HG03571 (cell line): ENCODE results near the gene FIZ1.
"Not testable (repeated sequence)": the region's sequence is repeated elsewhere in the genome, so short reads cannot be mapped to it uniquely, and the experiment has no call there.

Experiments used
- ATAC-seq: cut with Tn5 transposase; IDR thresholded peaks from one replicate; pipeline ENCODE4 v1.9.1; 2021; ENCODE audit not compliant: unreplicated experiment

FIZ1 gene

DNA sequence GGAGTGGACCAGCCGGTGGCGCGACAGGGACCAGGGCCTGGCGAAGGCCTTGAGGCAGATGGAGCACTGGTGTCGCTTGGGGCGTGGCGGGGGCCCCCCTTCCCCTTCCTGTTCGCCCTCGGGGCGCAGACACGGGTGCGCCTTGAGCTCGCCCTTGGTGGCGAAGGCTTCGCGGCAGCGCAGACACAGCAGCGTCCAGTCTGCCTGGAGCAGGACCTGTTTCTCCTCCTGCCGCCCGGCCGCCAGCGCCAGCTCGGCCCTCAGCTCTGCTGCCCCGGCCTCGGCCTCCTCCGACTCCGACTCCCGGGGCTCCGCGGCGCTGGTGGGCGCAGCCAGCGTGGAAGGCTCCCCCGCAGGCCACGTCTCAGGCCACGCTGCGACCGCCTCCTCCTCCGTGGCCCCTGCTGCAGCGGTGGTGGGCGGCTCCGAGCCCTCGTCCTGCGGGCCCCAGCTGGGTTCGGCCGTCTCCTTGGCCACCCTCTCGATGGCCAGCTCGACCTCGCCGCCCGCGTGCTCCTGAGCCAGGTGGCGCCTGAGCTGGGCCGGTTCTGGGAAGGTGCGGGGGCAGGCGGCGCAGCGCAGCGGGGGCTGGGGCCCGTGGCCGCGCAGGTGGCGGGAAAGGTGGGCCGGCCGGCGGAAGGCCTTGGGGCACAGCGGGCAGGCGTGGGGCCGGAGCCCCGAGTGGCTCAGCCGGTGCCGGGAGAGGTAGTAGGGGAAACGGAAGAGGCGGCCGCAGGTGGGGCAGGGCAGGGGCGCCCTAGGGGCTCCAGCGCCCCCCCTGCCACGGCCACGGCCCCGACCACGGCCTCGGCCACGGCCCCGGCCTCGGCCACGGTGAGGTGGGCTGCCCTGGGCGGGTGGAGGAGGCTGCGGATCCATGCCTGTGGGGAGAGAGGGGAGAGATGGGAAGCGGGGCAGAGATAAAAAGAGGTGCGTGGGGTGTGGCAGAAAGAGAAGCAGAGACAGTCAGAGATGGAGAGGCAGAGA is 20.3 kb downstream of the FIZ1 start:
- ATAC-seq = no peak

DNA sequence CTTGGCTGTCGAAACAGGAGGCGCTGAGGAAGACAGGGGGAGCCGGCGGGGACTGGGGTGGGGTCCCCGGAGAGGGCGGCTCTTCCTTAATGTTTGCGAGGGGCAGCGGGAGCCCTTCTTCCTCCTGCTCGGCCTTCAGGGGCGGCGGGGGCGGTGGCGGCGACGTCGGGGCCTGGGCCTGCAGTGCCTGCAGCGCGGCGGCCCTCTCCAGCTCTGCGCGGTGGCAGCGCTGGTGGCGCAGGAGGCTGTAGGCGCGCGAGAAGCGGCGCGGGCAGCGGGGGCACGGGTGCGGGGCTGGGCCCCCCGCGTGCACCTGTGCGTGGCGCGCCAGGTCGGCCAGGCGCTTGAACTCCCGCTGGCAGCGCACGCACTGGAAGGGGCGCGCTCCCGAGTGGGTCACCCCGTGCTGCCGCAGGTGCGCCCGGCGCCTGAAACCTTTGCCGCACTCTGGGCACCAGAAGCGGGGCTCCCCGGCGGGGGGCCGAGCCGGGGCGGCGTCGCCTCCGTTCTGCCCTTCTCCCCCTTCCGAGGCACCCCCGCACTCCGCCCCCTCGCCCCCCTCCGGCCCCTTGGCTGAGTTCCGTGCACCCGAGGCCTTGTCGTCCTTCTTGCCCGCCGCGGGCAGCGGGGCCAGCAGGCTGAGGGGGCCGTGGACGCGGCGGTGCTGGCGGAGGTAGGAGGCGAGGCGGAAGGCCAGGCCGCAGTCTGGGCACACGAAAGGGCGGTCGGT is 21.1 kb downstream of the FIZ1 start:
- no peak for ATAC-seq

DNA sequence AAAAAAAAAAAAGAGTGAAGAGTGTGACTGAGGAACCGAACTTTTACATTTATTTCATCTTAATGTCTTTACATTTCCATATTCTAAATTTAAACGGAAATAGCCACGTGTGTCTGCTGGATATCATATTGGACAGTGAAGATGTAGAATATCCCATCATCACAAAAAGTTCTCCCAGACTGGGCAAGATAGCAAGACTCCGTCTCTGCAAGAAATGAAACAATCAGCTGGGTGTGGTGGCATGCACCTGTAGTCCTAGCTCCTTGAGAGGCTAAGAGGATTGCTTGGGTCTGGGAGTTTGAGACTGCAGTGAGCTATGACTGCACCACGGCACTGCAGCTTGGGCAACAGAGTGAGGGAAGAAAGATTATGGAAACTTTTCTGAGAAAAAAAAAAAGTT is 22.6 kb downstream of the FIZ1 start:
- no peak for ATAC-seq

DNA sequence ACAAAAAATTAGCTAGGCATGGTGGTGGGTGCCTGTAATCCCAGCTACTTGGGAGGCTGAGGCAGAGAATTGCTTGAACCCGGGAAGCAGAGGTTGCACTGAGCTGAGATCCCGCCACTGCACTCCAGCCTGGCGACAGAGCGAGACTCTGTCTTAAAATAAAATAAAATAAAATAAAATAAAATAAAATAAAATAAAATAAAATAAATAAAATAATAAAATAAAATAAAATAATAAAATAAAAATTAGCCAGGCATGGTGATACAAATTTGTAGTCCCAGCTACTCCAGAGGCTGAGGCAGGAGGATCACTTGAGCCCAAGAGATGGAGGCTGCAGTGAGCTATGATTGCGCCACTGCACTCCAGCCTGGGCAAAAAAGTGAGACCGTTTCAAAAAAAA is 25.4 kb downstream of the FIZ1 start:
- not testable (repeated sequence) for ATAC-seq

DNA sequence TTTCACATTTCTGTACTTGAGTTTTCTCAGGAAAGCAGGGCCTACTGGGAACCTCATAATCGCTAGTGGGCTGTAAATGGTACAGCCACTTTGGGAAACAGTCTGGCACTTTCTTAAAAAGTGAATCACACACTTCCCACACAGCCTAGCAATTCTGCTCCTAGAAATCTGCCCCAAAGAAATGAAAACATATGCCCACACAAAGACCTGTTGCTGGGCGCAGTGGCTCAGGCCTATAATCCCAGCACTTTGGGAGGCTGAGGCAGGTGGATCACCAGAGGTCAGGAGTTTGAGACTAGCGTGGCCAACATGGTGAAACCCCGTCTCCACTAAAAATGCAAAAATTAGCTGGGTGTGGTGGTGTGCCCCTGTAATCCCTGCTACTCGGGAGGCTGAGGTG is 29.8 kb downstream of the FIZ1 start:
- not testable (repeated sequence) for ATAC-seq

DNA sequence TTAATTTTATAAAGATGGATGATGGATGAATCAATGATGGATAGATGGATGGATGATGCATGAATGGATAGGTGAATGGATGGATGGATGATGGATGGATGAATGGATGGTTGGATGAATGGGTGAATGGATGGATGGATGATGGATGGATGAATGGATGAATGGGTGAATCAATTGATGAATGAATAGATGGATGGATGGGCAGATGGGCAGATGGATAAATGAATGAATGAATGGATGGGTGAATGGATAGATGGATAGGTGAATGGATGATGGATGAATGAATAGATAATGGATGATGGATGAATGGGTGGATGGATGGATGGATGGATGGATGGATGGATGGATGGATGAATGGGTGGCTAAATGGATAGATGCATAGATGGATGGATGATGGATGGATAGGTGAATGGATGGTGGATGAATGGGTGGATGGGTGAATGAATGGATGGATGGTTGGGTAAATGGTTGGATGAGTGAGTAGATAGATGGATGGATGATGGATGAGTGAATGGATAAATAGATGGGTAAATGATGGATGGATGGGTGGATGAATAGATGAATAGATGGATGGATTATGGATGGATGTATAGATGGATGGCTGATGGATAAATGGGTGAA is 31.5 kb downstream of the FIZ1 start:
- ATAC-seq = no peak

DNA sequence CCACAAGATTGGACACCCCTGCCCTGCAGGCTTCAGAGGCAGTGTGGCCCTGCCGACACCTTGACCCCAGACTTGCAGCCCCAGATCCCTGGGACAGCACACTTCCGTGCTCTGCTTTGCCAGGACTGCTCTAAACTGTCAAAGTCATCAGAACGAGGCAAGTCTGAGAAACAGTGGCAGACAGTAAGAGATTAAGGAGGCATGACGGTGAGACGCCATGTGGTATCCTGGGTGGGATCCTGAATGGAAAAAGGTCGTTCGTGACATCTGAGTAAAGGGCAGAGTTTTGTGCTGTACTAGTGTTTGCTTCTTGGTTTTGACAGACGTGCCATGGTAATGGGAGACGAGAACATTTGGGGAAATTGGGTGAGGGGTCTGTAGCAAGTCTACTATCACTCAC is 32.5 kb downstream of the FIZ1 start:
- ATAC-seq = no peak

DNA sequence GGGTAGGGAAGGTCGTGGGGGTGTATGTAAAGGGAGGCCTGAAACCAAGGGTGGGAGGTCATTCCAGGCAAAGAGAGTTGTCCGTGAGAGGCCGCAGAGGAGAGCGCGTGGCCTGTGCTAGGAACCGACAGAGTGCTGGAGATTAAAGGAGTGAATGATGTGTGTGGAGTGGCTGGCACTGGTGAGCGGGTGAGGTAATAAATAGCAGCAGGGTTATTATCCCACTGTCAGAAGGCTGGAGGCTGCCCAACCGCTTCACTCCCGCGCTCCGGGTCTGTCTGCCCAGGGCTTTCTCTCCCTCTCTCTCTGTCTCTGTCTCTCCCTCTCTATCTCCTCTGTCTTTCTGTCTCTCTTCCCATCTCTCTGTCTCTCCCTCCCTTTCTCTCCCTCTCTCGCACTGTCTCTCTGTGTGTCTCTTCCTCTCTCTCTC is 36.0 kb downstream of the FIZ1 start:
- ATAC-seq = no peak

DNA sequence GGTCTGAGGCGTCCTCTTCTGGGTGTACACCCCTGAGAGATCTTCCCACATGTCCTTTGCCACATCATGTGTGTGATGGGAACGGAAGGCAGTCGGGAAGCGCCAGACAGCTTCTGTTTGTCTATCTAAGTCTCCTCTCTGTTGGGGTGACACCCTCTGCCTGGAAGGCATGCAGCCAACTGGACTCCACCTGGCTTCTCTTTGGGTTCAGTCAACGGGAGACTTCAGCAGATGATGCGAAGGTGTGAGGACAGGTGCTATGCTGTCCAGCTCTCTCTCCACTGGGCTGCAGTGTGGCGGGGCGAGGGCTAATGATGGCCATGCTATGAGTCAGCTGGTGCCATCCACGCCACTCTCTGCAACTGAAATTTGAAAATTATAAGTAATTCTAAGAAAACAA is 39.6 kb downstream of the FIZ1 start:
- ATAC-seq = no peak

DNA sequence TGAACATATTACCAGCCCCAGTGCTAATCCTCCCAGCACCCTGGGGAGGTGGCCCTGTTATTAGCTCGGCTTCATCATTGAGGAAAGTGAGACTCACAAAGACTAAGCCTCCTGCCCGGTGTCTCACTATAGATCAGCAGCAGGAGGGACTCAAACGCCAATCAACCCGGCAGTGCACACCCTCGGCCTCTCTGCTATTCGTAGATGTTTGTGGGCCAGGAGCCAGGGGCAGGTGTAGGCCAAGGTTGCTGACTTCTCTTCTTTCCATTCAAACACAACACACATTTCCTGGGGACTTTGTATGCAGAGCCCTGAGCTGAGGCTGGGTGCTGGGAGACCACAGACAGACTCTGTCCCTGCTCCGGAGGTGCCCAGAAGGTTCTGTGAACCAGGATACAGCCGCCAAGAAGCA is 44.6 kb downstream of the FIZ1 start:
- ATAC-seq = no peak

DNA sequence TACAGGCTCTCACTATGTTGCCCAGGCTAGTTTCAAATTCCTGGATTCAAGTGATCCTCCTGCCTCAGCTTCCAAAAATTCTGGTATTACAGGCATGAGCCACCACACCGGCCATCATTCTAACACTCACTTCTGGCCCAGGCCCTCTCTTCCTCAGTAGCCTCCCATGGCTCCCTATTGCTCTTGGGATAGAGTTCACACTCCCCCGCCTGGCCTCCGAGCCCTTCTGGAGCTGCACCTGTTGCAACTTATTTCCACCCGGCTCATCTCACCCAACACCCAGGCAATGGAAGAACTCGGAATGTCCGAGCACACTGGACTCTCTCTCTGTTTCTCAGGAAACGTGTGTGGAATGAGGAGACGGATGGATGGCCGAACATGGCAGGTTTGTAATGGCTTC is 45.0 kb downstream of the FIZ1 start:
- ATAC-seq = no peak

DNA sequence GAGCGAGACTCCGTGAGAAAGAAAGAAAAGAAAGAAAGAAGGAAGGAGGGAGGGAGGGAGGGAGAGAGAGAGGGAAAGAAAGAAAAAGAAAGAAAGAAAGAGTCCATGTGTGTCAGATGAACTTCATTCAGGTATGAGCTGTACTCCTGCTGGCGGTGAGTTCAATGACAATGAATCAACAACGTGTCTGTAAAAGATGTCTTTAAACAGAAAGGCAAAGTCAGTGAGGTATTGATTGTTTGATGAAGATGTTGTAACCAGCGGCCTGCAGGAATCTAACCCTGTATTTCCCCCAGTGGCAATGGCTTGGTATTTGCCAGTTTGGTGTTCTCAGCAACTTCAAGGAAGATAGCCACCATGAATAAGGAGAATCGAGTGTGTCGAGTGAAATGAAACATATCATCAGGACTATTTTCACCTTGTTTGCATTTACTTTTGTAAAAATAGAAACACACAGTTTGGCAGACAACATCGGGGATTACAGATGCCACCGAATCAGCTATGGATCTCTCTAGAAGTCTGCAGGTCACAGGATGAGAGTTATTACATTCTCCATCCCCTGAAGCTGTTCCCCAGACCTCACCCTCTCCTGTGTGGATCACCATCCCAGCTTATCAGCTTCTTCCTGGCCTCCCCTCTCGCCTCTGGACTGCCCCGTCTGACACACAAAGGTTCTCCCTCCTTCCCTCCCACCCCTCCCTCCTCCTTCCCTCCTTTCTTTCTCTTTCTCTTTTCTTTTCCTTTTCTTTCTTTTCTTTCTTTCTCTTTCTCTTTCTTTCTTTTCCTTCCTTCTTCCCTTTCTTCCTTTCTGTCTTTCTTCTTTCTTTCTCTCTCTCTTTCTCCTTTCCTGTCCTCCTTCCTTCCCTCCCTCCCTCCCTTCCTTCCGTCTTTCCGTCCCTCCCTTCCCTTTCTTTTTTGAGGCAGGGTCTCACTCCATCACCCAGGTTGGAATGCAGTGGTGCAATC is 45.8 kb downstream of the FIZ1 start:
- ATAC-seq = no peak

DNA sequence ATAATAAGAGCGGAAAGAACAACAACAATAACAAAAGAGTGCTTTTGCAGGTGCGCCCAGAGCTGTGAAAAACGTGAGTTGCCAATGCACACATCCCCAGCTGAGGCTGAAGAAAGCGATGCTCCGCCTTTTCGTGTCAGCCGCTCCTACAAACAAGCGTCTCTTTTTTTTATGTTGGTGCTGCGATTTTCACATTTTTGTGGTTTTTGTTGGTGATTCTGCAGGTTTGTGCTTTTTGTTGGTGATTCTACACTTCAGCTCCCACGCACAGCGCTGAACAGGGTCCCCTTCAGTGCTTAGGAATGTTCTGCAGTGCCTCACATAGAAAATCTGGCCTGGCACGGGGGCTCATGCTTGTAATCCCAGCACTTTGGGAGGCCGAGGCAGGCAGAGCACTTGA is 46.7 kb downstream of the FIZ1 start:
- ATAC-seq = no peak

DNA sequence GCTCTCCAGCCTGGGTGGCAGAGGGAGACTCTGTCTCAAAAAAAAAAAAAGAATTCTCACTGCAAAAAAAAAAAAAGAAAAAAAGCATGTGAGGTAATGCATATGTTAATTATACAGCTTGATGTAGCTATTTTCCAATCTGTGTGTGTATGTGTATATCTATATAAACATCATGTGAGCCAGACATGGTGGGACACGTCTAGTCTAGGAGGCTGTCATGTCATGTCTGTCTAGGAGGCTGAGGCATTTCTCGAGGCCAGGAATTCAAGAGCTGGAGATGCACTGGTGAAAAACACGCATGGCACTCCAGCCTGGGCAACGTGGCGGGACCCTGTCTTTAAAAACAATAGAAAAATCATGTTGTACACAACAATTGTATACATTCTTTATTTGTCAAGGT is 47.1 kb downstream of the FIZ1 start:
- ATAC-seq = no peak

DNA sequence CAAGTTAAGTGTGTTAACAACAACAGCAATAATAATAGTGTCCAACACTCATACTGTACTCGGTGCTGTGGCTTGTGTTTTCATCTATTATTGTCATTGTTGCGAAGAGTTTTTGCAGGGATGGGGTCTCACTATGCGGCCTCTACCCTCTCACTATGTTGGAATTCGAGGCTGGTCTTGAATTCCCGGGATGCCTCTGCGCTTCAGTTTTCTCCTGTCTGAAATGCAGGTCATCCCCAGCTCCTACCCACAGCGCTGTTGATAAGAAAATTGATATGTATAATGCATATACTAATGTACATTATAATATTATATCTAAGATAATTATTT is 49.0 kb downstream of the FIZ1 start:
- ATAC-seq = no peak

DNA sequence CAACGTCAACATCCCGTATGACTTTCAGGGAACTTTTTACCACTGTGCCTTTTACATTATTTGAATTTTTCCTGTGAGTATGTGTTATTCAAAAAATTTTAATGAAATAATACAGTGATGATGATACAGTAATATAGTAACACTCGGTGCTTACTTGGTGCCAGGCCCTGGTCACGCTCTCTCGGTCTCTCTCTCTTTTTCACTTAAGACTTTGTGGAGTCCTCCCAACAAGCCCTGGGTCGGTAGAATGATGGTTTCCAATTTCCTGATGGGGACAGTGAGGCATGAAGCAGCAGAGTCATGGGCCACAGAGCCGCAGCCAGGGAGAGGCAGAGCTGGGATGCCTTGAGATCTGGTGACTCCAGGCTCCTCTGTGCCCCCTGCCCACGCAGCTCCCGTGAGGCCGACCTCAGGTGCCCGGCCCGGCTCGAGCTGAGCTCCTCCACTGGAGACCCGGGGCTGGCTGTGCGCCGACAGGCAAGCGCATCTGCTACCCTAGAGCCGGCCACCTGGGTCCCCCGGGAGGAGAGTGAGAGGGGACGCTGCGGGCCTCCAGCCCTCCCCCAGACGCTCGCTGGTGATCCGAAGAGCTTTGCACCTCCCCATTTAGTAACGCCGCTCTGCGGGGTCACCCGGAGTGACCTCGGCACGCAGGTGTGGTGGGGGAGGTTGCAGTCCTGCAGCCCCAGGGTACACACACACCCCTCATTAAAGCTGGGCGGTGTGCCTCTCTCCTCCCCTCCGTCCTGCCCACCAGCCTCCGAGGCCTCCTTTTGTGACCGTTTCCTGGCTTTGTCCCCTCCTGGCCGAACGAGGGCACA is 49.6 kb downstream of the FIZ1 start:
- ATAC-seq = no peak

DNA sequence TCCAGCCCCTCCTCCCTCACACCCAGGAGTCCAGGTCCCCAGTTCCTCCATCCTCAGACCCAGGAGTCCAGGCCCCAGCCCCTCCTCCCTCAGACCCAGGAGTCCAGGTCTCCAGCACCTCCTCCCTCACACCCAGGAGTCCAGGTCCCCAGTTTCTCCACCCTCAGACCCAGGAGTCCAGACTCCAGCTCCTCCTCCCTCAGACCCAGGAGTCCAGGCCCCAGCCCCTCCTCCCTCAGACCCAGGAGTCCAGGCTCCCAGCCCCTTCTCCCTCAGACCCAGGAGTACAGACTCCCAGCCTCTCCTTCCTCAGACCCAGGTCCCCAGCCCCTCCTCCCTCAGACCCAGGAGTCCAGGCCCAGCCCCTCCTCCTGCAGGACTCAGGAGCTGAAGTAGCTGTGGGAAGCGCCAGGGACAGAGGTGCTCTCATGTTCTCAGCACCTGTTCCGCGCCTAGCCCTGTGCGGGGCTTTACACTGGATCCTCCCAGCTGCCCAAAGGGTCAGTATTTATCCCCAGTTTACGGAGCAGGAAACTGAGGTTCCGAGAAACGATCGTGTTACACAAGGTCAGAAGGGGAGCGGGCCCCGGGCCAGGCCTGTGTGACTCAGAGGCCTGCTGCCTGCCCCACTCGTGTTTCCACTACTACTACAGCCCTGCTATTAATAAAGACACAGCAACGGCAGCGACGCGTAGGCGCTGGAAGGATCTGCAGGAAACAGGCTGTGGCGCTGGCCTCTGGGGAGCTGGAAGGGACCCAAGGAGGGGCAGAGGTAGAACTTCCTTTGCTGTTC is 52.3 kb downstream of the FIZ1 start:
- no peak for ATAC-seq

DNA sequence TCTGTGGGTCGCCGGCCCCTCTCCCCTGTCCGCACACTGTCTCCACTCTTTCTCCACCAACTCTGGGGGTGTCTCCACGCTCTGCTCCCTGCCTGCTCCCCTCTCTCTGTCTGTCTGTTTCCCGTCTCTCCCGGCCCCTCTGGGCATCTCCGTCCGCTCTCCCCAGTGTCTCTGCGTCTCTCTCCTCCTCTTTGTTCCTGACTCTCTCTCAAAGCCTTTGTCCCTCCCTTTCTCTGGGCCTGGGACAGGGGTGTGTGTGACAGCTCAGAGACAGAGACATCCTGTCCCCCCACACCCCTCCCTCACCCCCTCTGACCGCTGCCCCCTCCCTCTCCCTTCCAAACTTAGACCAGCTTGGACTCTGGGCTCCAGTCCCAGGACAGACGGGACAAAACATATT is 53.3 kb downstream of the FIZ1 start:
- ATAC-seq = no peak

DNA sequence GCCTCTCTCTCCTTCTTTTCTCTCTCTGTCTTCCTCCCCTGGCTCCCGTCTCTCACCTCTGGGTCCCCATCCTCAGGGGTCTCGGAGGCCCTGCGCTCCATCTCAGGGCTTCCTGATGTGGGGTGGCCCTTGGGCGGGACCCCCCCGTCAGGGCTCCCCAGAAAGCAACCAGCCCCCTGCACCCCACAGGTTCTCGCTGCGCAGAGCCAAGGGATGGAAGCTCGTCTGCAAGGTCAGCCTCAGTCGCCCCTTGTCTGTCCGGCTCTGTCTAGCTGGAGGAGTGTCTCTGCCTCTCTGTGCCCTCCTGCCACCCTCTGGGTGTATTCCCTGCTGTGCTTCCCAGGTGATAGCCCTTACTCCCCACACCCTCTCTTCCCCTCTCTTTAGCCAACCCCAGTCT is 53.9 kb downstream of the FIZ1 start, which contains the start of gene SBK3:
SBK3 (minus strand) TSS at position 101 of the 400 bp plus-strand sequence; CDS start at position 101, 0 bp downstream.
- ATAC-seq = no peak
